Daoy (cell line): ENCODE results near the gene AGRN. TPM values are rescaled to one million over a fixed set of nuclear protein-coding genes. Genes with fewer than 3 reads are reported as not detected.
A peak's percentile ranks its signal among the peaks of the same experiment; 100 is the strongest.

Source experiments
- DNase-seq: peaks from one replicate; pipeline ENCODE4 v3.0.0-alpha.2; 2015; ENCODE audit warnings: low read depth
- total RNA-seq: library from RNA; depleted of rRNA; stranded (reverse); fragments of >200 nt; shearing (Covaris generic); gene quantifications from 2 replicates; pipeline ENCODE4 v1.2.3, GENCODE V29; 2014

AGRN gene
- total RNA-seq, 1 experiment from 2014 or later: 66.6 TPM

DNA sequence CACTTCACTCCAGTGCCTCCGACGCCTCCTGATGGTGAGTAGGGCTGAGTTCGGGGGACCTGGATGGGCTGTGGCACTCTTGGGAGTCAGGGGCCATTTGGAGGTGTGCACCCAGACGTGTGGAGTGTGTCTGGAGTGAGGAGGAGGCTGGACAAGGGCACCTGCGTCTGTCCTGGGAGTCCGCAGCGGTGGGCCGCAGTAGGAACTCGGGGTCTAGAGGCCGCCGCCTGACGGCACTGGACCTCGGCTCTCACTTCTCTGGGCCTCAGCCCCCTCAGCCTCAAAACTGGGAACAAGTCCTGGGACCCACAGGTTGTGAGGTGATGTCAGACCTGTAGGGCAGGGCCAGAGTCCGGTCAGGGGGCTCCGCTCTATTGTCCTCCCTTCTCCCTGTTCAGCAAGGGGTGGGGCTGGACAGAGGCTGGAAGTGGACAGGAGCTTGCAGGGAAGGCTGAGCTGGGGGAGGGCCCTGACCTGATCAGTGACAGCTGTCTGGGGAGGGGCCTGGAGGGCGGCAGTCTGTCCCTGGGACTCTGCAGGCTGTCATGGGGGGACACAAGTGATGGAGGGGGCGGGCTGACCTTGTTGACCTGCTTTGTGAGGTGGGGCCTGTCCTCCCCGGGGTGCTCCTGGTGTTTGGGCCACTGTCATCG is 15.5 kb downstream of the AGRN start:
- no peak for DNase-seq

DNA sequence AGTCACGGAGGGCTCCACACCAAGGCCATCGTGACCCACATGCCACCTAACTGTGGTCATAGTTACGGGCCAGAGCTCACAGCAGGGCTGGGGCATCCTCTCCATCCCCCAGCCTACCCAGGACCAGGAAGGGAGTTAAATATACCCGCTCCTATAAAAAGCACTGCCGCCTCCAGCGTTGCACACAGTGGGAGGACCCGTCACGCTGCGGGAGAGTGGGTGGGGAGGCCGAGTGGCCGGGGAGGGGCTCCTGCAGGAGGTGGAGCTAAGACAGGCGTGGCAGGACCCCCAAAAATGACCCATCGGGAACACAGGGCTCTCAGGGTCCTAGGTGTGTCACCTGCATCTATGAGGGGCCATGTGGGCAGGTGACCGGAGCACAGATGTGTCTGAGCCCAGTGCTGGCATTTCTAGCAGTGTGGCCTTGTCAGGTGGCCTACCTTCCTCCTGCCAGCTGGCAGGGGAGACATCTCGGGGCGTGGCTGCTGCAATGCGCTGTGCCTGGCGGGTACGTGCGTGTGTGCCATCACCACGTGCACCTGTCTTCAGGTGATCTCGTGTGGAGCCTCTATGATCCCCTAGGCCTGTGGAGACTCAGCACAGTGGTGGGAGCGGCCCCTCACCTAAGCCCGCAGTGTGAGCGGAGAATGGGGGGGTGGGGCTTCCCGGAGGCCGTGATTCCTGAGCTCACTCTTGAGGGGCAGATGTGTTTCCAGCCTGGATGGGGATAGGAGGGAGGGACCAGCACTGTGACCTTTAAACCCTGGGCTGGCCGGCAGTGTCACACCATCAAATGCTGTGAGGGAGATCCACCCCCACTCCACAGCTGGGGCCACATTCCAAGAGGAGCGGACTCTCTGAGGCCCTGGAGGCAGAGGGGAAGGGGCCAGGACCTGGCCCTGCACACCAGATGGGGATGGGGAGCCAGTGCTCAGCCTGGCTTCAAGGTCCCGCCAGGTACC is 17.7 kb downstream of the AGRN start:
- DNase-seq: no peak

DNA sequence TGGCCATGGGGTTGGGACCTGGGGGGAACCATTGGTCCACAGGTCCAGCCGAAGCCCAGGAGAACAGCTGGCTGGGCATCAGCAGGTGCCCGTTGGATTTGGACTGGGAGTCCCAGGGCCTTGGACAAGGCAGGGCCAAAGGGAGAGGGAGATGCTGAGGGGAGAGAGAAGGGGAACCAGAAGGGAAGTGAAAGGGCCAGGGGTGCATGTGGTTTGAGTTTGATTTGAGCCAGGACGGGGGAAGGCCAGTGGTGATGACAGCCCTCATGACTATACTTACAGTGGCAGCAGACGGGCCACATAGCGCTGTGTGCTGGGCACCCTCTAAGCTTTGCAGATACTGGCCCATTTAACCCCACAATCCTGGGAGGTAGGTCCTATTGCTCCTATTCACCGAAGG is 18.8 kb downstream of the AGRN start:
- no peak for DNase-seq

DNA sequence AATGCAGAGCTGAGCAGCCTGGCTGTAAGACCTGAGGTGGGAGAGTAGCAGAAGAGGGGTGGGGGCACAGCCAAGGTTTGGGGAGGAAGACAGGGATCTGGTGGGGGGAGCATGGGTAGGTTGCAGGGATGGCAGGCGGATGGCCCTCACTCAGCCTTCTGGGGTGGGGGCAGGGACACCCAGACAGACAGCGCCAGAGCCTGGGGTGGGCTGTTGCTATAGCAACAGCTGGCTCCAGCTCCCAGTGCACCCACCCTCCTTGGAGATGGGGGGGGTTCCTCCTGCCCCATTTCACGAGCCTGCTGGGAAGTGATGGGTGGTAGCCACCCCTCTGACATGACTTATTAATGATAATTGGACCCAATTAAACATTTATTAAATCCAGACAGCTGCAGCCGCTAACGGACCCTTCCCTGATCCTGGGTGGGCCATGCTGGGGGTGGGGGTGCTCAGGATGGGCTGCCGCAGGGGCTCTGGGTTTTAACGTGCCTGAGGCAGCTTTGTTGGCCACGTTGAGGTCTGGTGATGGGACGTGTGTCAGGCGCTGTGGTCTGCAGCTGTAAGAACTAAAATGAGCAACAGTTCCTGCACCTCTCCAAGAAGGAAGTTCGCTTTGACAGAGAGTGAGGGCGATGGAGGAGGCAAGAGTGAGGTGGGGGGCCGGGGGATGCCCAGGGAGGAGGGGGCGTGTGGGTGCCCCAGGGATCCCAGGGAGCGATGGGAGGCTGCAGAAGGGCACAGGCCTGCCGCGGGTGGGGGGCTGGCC is 19.4 kb downstream of the AGRN start:
- no peak for DNase-seq

GRCh38 chr1:1040004-1040991 is 20.4 kb downstream of the AGRN start:
- peak; percentile 96 for DNase-seq

DNA sequence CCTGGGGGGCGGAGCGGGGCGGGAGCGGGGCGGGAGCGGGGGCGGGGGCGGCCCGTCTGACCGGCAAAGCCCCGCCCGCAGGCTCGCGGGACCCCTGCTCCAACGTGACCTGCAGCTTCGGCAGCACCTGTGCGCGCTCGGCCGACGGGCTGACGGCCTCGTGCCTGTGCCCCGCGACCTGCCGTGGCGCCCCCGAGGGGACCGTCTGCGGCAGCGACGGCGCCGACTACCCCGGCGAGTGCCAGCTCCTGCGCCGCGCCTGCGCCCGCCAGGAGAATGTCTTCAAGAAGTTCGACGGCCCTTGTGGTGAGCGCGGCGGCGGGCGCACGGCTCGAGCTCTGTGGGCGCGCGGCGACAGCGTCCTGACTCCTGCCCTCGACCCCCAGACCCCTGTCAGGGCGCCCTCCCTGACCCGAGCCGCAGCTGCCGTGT is 21.2 kb downstream of the AGRN start:
- no peak for DNase-seq

DNA sequence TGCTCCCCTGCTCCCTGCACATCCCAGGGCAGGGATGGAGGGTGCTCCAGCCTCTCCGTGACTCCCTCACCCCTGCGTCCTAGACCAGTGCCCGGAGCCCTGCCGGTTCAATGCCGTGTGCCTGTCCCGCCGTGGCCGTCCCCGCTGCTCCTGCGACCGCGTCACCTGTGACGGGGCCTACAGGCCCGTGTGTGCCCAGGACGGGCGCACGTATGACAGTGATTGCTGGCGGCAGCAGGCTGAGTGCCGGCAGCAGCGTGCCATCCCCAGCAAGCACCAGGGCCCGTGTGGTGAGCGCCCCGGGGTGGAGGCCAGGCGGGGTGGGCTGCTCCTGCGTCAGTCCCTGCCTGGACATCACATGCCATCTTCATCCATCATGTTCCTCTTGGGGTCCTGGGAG is 22.0 kb downstream of the AGRN start:
- DNase-seq: no peak

- no peak for DNase-seq
These were observed 22.9 kb downstream of the AGRN start for GRCh38 chr1:1042835-1043234.

- no peak for DNase-seq
These were observed 23.5 kb downstream of the AGRN start for GRCh38 chr1:1043411-1043810.

DNA sequence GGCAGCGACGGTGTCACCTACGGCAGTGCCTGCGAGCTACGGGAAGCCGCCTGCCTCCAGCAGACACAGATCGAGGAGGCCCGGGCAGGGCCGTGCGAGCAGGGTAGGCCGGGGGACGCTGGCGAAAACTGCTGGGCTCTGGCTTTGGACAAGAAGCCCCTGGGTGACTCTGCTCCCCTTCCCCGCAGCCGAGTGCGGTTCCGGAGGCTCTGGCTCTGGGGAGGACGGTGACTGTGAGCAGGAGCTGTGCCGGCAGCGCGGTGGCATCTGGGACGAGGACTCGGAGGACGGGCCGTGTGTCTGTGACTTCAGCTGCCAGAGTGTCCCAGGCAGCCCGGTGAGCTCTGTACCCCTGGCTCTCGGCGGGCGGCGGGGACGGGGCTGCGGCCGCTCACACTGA is 24.0 kb downstream of the AGRN start:
- DNase-seq: no peak

GRCh38 chr1:1044455-1045078 is 24.6 kb downstream of the AGRN start:
- DNase-seq: no peak

DNA sequence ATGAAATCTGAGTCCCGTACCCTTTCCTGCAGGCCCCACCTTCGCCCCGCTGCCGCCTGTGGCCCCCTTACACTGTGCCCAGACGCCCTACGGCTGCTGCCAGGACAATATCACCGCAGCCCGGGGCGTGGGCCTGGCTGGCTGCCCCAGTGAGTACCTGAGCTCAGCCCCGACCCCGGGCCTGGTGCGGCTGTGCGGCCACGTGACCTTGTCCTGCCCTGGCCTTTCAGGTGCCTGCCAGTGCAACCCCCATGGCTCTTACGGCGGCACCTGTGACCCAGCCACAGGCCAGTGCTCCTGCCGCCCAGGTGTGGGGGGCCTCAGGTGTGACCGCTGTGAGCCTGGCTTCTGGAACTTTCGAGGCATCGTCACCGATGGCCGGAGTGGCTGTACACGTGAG is 25.2 kb downstream of the AGRN start:
- DNase-seq: no peak

- no peak for DNase-seq
These were observed 26.3 kb downstream of the AGRN start for GRCh38 chr1:1046243-1046642.

DNA sequence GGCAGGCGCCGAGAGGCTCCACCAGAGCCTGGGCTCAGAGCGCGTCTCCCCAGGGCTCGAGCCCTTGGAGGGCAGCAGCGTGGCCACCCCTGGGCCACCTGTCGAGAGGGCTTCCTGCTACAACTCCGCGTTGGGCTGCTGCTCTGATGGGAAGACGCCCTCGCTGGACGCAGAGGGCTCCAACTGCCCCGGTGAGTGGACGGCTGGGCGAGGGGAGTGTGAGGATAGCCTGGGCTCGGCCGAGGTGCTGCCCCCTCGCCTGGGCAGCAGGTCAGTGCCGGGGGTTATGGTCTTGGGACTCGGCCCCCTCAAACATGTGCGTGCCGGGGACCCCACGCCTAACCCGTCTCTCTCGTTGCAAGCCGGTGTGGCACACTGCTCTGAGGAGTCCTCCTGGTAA is 26.8 kb downstream of the AGRN start:
- no peak for DNase-seq

- no peak for DNase-seq
These were observed 27.5 kb downstream of the AGRN start for GRCh38 chr1:1047407-1047806.

- no peak for DNase-seq
These were observed 28.0 kb downstream of the AGRN start for GRCh38 chr1:1047963-1048362.

- DNase-seq: no peak
These were observed 28.8 kb downstream of the AGRN start for GRCh38 chr1:1048765-1049164.

DNA sequence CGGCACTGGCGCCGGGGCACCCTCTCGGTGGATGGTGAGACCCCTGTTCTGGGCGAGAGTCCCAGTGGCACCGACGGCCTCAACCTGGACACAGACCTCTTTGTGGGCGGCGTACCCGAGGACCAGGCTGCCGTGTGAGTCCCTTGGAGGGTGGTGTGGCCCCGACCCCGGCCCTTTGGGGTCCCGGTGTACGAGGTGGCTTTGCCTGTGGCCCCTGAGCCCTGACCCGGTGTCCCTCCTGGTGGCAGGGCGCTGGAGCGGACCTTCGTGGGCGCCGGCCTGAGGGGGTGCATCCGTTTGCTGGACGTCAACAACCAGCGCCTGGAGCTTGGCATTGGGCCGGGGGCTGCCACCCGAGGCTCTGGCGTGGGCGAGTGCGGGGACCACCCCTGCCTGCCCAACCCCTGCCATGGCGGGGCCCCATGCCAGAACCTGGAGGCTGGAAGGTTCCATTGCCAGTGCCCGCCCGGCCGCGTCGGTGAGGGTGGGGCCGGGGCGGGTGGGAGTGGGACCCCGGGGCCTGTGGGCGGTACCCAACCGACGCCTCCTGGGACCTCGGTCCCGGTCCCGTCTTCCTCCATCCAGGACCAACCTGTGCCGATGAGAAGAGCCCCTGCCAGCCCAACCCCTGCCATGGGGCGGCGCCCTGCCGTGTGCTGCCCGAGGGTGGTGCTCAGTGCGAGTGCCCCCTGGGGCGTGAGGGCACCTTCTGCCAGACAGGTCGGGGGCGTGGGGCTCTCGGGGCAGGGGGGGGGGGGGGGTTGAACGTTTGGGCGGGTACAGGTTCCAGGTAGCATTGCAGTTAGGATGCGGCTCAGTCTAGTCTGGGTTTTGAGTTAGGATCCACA is 29.6 kb downstream of the AGRN start:
- no peak for DNase-seq

DNA sequence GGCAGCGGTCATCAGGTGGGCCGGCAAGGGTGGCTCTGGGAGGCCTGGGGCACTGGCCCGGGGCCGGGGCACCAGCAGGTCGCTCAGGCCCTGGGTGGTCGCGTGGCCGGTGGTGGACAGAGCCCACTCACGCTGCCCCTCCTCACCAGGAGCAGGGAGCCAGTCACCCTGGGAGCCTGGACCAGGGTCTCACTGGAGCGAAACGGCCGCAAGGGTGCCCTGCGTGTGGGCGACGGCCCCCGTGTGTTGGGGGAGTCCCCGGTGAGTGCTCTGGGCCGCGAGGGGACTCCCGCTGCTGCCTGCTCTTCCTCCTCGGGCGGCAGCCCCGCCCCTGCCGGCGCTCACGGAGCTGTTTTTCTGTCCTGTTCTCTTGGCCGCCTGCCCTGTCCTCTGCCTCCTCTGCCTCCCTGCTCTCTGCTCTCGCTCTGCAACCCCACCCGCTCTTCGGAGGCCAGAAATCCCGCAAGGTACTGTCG is 30.7 kb downstream of the AGRN start:
- no peak for DNase-seq
